ENCODE measurements around the gene INHBC.

Gene INHBC

DNA sequence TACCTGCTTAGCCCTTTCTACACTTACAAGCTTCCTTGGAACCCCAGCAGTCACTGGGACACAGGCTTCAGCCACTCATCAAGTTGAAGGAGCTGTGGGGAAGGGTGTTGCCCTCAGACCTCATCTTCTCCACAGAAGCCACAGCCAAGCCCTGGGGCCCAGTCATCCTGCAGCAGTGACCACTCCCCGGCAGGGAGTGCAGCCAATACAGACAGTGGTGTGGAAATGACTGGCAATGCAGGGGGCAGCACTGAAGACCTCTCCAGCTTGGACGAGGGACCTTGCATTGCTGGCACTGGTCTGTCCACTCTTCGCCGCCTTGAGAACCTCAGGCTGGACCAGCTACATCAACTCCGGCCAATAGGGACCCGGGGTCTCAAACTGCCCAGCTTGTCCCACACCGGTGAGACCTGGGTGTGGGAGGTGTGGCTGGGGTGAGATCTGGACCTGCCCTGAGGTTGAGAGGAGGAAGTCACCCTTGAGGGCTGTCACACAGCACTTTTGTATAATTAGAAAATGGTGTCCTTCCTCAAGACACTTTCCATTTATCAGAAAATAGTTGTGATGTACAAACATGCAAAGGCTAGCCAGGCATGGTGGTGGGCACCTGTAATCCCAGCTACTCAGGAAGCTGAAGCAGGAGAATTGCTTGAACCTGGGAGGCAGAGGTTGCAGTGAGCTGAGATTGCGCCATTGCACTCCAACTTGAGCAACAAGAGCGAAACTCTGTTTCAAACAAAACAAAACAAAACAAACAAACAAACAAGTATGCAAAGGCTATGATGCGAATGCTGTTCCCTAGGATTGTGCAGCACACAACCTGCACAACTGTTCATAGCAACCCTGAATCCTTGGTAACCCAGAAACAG is 34.9 kb downstream of the INHBC start:
- no peak for DNase-seq

DNA sequence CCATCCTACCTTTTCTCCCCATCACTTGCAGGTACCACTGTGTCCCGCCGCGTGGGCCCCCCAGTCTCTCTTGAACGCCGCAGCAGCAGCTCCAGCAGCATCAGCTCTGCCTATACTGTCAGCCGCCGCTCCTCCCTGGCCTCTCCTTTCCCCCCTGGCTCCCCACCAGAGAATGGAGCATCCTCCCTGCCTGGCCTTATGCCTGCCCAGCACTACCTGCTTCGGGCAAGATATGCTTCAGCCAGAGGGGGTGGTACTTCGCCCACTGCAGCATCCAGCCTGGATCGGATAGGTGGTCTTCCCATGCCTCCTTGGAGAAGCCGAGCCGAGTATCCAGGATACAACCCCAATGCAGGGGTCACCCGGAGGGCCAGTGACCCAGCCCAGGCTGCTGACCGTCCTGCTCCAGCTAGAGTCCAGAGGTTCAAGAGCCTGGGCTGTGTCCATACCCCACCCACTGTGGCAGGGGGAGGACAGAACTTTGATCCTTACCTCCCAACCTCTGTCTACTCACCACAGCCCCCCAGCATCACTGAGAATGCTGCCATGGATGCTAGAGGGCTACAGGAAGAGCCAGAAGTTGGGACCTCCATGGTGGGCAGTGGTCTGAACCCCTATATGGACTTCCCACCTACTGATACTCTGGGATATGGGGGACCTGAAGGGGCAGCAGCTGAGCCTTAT is 35.8 kb downstream of the INHBC start:
- no peak for DNase-seq

DNA sequence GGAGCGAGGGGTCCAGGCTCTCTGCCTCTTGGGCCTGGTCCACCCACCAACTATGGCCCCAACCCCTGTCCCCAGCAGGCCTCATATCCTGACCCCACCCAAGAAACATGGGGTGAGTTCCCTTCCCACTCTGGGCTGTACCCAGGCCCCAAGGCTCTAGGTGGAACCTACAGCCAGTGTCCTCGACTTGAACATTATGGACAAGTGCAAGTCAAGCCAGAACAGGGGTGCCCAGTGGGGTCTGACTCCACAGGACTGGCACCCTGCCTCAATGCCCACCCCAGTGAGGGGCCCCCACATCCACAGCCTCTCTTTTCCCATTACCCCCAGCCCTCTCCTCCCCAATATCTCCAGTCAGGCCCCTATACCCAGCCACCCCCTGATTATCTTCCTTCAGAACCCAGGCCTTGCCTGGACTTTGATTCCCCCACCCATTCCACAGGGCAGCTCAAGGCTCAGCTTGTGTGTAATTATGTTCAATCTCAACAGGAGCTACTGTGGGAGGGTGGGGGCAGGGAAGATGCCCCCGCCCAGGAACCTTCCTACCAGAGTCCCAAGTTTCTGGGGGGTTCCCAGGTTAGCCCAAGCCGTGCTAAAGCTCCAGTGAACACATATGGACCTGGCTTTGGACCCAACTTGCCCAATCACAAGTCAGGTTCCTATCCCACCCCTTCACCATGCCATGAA is 36.5 kb downstream of the INHBC start:
- no peak for DNase-seq

DNA sequence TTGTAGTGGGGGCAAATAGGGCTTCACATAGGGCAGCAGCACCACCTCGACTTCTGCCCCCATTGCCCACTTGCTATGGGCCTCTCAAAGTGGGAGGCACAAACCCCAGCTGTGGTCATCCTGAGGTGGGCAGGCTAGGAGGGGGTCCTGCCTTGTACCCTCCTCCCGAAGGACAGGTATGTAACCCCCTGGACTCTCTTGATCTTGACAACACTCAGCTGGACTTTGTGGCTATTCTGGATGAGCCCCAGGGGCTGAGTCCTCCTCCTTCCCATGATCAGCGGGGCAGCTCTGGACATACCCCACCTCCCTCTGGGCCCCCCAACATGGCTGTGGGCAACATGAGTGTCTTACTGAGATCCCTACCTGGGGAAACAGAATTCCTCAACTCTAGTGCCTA is 37.1 kb downstream of the INHBC start:
- DNase-seq: no peak

DNA sequence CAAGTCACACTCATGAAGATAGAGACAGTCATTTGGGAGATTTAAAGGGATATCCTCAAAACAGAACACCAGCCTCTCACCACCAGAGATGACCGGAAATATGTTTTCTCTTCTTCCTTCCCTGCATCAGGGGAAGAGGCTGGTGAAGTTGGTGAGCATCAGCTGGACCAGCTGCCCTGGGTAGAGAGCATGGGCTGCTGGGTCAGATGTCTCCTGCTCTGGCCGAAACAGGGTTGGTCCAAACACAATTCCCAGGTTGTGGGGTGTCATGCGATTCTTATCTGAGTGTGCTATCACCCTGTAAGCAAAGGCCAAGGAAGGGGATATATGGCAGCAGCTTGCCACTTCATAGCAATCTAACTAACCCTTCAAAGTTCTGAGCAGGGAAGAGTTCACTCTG is 37.8 kb downstream of the INHBC start:
- DNase-seq: no peak

DNA sequence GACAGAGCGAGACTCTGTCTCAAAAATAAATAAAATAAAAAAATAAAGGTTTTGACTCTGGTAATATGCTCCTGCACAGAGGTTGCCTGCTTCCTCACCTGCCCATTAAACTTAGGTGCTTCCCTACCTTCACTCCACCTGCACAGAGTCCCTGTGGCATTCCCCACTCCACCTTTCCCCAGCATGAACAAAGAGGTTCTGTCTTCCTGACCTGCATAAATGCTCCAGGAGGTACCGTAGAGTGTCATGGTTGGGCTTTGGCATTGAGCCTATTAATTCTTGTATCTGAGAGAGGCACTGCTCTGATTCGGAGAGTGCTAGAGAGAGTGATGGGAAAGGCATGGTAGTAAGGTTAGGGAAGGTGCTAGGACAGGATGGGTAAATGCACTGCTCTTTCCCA is 38.8 kb downstream of the INHBC start:
- DNase-seq: no peak

DNA sequence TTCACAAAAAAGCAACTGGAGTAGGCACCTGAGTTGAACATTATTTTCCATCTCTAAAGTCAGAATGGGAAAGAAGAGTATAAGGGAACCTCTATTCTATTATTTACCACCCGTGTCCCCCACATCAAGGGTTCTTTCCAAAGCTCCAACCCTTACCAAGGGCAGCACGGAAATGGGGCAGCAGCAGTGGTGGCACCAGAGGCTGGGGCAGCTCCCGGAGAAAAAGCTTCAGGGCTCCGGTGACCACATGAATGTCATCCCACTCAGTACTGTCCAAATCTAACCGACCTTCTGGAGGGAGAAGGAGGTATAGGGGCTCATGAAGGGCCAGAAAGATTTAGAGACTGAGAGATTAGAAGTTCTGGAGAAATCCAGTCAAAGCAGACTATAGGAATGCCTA is 39.3 kb downstream of the INHBC start:
- no peak for DNase-seq

DNA sequence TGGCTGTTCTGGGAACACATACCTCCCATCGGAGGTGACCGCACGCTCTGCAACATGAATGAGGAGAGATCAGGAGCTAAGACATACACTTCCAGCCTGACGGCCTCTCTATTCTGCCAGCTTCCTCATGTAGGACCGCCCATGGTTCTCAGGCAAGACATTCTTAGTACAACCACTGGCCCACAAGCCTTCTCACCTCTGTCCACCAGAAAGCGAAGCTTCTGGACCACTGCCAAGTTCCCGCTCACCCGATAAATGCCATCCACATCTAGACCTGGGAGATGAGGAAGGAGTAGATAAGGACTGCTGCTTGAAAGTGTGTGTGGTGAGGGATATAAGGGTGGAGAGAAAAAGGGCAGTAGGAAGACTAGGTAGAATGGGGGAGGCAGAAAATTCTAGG is 39.8 kb downstream of the INHBC start:
- DNase-seq: no peak

DNA sequence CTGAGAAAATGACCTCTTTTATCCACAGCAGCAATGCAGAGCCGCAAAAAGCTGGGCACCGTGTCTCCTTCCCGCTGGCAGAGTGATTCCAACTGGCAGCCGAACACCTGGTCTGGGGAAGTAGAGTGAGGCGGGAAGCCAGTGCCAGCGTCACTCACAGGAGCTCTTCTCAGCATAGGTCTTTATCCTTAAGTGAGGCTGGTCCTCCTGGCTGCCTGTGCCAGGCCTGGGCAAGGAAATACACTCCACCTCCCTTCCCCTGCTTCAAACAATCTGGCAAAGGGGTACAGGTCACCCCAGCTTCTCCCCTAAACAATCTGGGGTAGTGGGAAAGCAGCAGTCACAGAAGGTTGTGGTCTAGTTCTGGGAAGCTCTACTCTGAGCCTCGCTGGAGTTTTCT is 40.3 kb downstream of the INHBC start:
- DNase-seq: no peak

DNA sequence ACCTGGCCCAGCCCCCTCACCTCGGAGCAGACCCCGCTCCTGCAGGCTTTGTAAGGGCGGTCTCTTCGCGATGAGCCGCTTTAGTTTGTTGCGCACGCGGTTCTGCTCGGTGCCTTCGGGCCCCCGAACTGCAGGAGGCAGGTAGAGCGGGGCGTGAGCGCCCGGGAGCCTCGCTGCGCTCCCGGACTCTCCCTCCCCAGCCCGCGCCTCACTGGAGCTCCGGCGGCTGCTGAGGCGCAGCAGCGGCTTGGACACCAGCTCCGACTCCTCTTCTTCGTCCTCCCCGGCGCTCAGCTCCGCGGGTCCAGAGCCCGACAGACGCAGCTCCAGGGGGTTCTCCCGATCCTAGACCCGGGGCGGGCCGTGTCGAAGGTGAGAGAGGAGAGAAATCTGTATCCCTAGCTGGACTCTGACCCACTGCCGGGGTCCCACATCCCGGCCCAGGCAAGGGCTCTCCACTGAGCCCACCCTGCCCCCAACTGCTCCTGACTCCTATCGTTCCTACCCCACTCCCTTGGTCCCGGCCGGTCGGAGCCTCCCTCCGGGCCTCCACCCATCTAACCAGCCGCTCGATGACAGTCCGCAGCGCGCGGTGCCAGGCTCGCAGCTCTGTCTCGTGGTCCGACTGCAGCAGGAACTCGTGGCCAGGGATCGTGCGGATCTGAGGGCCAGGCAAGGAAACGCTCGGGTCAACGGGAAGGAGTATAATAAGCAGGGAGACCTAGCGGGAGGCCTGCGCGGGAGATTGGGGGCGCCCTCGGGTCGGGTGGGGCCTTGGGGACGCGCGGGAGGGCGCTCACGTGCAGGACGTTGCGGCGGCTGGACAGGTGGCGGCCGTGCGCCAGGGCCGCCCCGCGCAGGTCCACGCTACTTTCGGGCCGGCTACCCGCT is 40.9 kb downstream of the INHBC start:
- peak in 3 of 4 experiments; percentile 56 to 72 (median 63) for DNase-seq

DNA sequence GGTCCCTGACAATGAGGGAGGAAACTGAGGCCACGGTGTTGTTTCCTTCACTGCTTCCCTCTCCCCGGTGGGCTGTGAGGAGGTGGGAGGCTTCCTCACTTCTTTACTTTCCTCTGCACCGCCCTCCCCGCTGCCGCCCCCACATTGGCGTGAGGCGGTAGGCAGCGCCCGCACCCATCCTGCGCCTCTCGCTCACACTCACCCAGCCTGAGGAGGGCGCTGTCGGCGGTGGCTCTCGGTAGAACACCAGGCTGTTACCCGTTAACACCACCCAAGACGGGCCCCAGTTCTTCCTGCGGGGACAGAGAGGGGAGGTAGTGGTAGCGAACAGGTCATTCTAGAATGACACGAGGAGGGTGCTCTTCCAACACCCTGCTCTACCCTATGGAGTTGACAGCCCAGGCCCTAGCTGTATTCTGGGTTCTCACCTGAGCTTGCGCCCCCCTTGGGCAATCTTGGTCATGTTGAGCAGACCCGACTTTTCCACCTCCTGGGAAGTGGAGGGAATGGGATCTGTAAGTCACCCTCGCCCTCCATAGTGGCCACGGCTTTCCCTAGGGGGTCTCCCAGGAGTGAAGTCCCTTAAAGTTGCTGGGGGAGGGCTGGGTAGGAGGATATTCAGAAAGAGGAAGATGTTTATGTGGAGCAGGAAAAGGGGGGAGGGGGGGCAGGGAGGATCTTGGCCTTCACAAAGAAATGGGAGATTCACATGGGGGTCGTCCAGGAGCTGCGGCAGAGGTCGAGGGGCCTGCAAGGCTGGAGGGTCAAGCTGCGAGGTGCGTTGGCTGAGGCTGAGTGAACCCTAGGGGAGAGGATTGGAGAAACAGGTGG is 41.8 kb downstream of the INHBC start:
- DNase-seq: peak; percentile 59 to 79 (median 68)

DNA sequence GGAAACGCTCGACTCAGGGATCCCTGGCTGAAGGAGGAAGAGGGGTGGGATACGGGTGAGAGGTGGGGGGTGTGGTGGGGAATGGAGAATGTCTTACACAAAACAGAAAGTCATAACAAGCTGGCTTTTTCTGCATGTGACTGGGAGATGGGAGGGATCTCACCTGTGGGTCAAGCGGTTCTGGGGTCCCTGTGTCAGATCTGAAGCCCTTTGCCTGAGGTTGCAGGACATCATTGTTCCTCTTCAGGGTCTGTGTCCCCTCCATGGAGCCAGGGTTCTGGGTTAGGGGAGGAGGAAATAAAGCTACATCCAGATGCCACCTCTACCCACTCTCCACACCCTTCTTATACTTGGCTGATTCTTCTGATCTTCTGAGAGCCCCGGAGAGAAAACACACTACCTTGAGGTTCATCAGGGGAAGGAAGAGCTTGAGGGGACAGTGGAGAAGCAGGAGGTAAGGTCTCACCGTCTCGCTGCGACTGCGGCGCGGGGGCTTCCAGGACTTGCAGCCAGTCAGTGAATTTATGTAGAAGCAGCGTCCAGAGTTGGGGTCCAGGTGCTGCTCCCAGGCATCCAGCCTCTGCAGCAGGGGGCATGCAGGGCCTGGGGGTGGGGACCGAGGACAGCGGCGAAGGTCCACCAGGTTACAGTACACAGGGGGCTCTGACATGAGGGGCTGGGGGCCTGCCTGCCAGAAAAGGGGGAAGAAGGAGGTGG is 42.6 kb downstream of the INHBC start:
- peak in 1 of 4 experiments; percentile 16 for DNase-seq

DNA sequence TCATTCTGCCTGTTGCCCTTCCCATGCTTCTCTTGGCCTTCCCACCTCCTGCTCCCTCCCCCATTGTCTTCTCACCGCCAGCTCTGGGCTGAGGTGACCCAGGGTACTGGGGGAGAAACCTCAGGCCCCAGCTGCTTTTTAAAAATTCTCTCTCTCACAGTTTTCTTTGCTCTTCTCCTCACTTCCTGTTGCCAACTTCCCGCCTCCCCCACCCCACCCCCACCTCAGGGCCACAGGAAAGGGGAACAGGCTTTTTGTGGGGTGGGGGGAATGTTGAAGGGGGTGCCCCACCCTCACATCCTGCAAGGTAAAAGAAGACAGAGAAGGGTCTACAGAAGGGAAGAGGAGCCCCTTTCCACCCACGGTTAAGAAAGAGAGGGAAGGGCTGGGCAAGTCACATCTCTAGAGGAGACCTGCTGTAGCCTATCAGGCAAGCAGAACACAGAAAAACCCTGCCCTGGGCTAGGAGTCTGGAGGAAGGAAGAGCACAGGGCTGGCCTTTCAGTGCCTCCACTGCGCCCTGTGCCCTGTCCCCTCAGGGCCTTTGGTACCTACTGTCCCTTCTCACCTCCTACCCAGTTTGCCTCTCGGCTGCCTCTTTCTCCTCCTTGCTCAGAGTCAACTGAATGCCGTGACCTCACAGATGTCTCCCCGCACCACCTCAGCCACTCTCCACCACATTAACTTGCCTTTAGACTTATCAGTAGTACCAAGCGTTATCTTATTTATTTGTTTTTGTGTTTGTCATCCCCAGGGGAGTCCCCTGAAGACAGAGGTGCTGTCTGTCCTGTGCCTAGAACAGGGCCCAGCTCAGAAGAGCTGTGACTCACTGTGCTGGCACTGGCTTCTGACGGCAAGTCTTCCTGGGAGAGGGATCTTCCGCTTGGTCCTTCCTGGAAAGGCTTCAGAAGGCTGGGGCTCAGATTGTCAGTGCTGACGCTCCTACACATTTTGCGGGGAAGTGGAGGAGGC is 43.4 kb downstream of the INHBC start:
- DNase-seq: peak; percentile 76 to 88 (median 84)

DNA sequence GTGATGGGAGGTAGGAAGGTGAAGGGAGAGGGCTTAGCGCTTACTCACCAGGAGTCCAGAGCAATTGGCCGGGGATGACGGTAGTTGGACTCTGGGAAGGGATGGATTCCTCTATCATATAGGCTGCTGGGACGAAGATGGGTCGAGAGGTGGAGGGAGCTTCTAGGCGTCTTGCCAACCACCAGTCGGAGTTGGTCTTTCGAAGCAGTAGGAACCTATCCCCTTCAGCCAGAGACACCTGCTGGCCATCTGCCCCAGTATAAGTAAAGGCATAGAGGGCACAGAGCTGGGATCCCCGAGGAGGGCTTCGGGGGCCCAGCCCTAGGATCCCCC is 44.4 kb downstream of the INHBC start:
- no peak for DNase-seq

DNA sequence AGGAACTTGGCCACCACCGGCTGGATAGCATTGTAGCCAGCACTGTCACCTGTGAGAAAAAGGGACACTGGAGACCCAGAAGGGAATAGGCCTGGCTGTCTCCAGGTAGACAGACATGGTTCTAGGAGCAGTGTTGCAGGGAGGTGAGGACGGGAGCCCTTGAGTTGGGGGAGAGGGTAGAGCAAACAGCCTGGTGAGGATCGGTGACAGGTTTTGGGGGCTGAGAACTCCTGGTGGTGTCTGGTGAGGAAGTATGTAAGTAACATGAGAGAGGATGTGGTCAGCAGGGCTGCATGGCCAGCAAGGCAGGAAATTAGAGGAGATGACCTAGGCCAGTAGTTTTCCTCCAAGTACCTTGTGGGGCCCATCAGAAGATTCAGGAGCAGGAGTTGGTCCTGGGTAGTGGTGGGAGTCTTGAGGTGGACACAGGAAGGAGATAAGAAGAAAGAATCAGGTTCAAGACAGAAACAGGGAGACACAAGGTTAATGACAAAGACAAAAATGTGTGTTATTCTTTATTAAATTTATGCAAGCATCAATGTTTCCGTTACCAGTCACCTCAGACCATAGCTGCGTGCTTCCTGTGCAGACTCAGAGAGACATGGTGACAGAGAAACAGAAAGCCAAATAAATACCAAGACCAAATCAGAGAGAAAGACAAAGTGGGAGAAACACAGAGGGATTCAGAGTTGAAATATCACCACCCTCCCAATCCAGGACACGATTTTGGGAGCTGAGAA is 45.0 kb downstream of the INHBC start, which contains the start of gene ARHGAP9:
TSS of gene ARHGAP9 (minus strand) at position 491 of the 740 bp plus-strand sequence. CDS start at position 31, 460 bp downstream.
- DNase-seq: peak in 3 of 4 experiments; percentile 51 to 57 (median 54)

DNA sequence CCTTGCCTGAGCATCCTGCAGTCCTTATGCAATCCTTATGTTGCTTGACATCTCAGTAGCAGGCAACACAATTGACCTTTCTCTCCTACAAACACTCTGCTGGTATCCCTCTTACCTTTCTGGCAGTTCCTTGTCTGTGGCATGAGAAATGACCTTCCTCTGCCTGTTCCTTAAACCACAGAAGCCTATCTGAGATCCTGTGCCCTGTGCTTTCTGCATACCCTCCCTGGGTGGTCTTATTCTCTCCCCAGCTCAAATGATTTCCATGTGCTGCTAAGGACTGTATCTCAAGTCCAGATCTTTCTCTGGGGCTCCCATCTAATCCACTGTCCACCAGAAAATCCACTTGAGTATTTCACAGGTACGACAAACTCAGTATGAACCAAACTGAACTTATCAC is 47.1 kb downstream of the INHBC start:
- DNase-seq: no peak

DNA sequence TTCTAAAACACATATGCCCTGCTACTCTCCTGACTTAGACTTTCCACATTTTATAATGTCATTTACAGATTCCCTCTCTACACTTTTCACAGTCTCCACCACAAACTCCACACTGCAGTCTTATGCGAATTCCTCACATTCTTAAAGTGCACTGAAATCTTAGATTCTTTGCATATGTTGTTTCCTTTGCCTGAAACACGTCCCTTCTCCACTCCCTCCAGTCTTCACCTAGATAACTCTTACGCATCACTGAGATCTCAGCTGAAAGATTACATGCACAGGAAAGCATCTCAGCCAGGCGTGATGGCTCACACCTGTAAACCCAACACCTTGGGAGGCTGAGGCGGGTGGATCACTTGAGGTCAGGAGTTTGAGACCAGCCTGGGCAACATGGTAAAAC is 48.9 kb downstream of the INHBC start:
- DNase-seq: no peak

DNA sequence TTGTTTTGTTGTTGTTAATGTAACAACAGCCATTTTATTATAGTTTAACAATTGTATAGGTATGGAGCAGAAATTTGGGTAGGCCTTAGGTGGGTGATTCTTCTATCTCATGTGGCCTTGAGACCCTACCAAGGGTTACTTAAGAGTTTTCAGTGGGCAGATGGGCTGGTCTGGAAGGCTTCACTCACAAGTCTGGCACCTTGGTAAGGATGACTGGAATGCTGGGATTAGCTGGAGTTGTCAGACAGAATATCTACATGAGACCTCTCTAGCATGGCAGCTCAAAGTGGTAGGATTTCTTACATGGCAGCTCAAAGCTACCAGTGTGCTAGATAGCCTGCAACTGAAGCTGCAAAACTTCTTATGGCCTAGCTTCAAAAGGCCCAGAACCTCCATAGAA is 51.1 kb downstream of the INHBC start:
- no peak for DNase-seq

Data from suppressor macrophage (primary cell).